PC-3 (cell line): ENCODE measurements around the gene FGGY. TPM values are rescaled to one million over a fixed set of nuclear protein-coding genes. Genes with fewer than 3 reads are reported as not detected.

ENCODE experiments used
- ATAC-seq: fragments of 200-7000 bp; cut with Tn5 transposase; 2 replicates; pipeline ENCODE4 v1.9.1; 2020; ENCODE audit warnings: mild to moderate bottlenecking, moderate library complexity
- BruUV-seq: library from RNA; stranded (reverse); fragments of 400-500 nt; replicated peaks from 2 replicates; lab custom pipeline; 2021; lab: Mats Ljungman, UMichigan
- CTCF ChIA-PET: fragments of 300-600 bp; sonication (Branson Sonifier 250); formaldehyde crosslinking; loops from one replicate; lab custom pipeline; 2022; ENCODE audit warnings: antibody characterized with exemption; lab: Charles Lee
- POLR2A ChIA-PET: fragments of 300-600 bp; sonication (Branson Sonifier 250); formaldehyde crosslinking; loops from one replicate; lab custom pipeline; 2022; ENCODE audit warnings: antibody characterized with exemption; ENCODE audit not compliant: unreplicated experiment; lab: Charles Lee
- DNase-seq: peaks from one replicate; pipeline ENCODE4 v3.0.0-alpha.2; 2015
- H2AFZ ChIP-seq: fragments of 300-600 bp; sonication (generic); 2 replicates; pipeline ENCODE4 v1.6.0; 2016; ENCODE audit warnings: antibody characterized with exemption, low read length
- H3F3A ChIP-seq: fragments of 300-600 bp; sonication (generic); one replicate; pipeline ENCODE4 v1.6.0; 2017; ENCODE audit warnings: antibody characterized with exemption, low read length, control low read depth, mild to moderate bottlenecking; ENCODE audit not compliant: unreplicated experiment
- H3K27ac ChIP-seq: fragments of 300-600 bp; sonication (generic); 2 replicates; pipeline ENCODE4 v1.5.1; 2016; ENCODE audit warnings: mild to moderate bottlenecking, low read length
- H3K27me3 ChIP-seq: fragments of 300-600 bp; sonication (generic); 2 replicates; pipeline ENCODE4 v1.6.1; 2016; ENCODE audit warnings: low read length, mixed read lengths
- H3K36me3 ChIP-seq: fragments of 300-600 bp; sonication (generic); 2 replicates; pipeline ENCODE4 v1.6.1; 2016; ENCODE audit warnings: low read depth, mixed run types, low read length, mixed read lengths
- H3K4me1 ChIP-seq: fragments of 300-600 bp; sonication (generic); 2 replicates; pipeline ENCODE4 v1.5.1; 2016; ENCODE audit warnings: low read length; ENCODE audit not compliant: insufficient read depth
- H3K4me2 ChIP-seq: fragments of 300-600 bp; sonication (generic); 2 replicates; pipeline ENCODE4 v1.6.0; 2016; ENCODE audit warnings: low read length
- H3K4me3 ChIP-seq: fragments of 300-600 bp; sonication (generic); 2 replicates; pipeline ENCODE4 v1.5.1; 2016; ENCODE audit warnings: mild to moderate bottlenecking, low read length, mixed read lengths
- H3K79me2 ChIP-seq: fragments of 300-600 bp; sonication (generic); 2 replicates; pipeline ENCODE4 v1.6.1; 2017; ENCODE audit warnings: low read length, mixed read lengths
- H3K9ac ChIP-seq: fragments of 300-600 bp; sonication (generic); 2 replicates; pipeline ENCODE4 v1.6.0; 2016; ENCODE audit warnings: mild to moderate bottlenecking, low read length
- H3K9me2 ChIP-seq: fragments of 300-600 bp; sonication (generic); replicated peaks from 2 replicates; pipeline ENCODE4 v1.6.1; 2016; ENCODE audit warnings: mixed run types, low read length, mixed read lengths
- H3K9me3 ChIP-seq: fragments of 300-600 bp; sonication (generic); 2 replicates; pipeline ENCODE4 v1.6.1; 2016; ENCODE audit warnings: low read length, mixed read lengths
- H4K20me1 ChIP-seq: fragments of 300-600 bp; sonication (generic); 2 replicates; pipeline ENCODE4 v1.6.1; 2016; ENCODE audit warnings: low read length, mixed read lengths
- EZH2 ChIP-seq: fragments of 300-600 bp; sonication (generic); IDR thresholded peaks from one replicate; pipeline ENCODE4 v1.6.1; 2017; ENCODE audit warnings: antibody characterized with exemption, mild to moderate bottlenecking, low read length; ENCODE audit not compliant: unreplicated experiment
- EZH2phosphoT487 ChIP-seq: fragments of 300-600 bp; sonication (generic); IDR thresholded peaks from 2 replicates; pipeline ENCODE4 v1.6.1; 2018; ENCODE audit warnings: mild to moderate bottlenecking, antibody characterized with exemption, low read length, borderline replicate concordance
- intact Hi-C: fragments of 100-400 bp; cut with micrococcal nuclease; formaldehyde crosslinking; loops from 2 replicates; pipeline ENCODE4 v1.9.0; 2023
- total RNA-seq: library from RNA; depleted of rRNA; stranded (reverse); fragments of >200 nt; gene quantifications from 2 replicates; pipeline ENCODE4 v1.2.3, GENCODE V29; 2014
- TF ChIP-seq, protein P1 (sequence below): fragments of 300-600 bp; sonication (generic); conservative IDR thresholded peaks from 2 replicates; pipeline ENCODE4 v1.5.1; 2017; ENCODE audit warnings: antibody characterized with exemption, low read depth, mild to moderate bottlenecking, low read length

The FGGY gene
- total RNA-seq, 1 experiment from 2014 or later = 7.4 TPM

- no peak for TF ChIP-seq EZH2
- TF ChIP-seq, protein P1, sequence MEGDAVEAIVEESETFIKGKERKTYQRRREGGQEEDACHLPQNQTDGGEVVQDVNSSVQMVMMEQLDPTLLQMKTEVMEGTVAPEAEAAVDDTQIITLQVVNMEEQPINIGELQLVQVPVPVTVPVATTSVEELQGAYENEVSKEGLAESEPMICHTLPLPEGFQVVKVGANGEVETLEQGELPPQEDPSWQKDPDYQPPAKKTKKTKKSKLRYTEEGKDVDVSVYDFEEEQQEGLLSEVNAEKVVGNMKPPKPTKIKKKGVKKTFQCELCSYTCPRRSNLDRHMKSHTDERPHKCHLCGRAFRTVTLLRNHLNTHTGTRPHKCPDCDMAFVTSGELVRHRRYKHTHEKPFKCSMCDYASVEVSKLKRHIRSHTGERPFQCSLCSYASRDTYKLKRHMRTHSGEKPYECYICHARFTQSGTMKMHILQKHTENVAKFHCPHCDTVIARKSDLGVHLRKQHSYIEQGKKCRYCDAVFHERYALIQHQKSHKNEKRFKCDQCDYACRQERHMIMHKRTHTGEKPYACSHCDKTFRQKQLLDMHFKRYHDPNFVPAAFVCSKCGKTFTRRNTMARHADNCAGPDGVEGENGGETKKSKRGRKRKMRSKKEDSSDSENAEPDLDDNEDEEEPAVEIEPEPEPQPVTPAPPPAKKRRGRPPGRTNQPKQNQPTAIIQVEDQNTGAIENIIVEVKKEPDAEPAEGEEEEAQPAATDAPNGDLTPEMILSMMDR = no peak
- no peak for TF ChIP-seq EZH2phosphoT487
Observed at GRCh38 chr1:59481881-59482505, 185.1 kb downstream of the FGGY start.

GRCh38 chr1:59482986-59483385, 186.1 kb downstream of the FGGY start:
- DNase-seq (no peak), ATAC-seq (no peak)
- Histone ChIP-seq H4K20me1 (no peaks in the 10 kb centered on the region), H3K4me3 (no peak overlapping the region), H3K9me2 (no peaks in the 10 kb centered on the region), H3K36me3 (no peaks in the 10 kb centered on the region), H3K9ac (no peak overlapping the region), H3K4me1 (peaks cover 57% of the 10 kb centered on the region), H3K9me3 (no peaks in the 10 kb centered on the region), H3K79me2 (no peaks in the 10 kb centered on the region), H3K27me3 (no peaks in the 10 kb centered on the region), H3K4me2 (no peak overlapping the region), H3K27ac (no peak overlapping the region), H3F3A (no peaks in the 10 kb centered on the region), H2AFZ (no peak overlapping the region)
- no TSS peak for BruUV-seq
- POLR2A ChIA-PET = interaction anchor here (0.6 kb wide), 1 partner anchor 16 kb away, joined by 3 read pairs; no protein-coding TSS in a partner anchor
- intact Hi-C loops = loop anchor here (2.0 to 5.0 kb wide), 4 partner anchors 16 to 696 kb away; no protein-coding TSS in a partner anchor
- CTCF ChIA-PET = no interaction called here
- TF ChIP-seq, protein P1 = no peak
- TF ChIP-seq EZH2phosphoT487 = no peak
- no peak for TF ChIP-seq EZH2

More at GRCh38 chr1:59481881-59482505, 185.1 kb downstream of the FGGY start:
- Histone ChIP-seq H3K9me2 (no peaks in the 10 kb centered on the region), H3F3A (no peaks in the 10 kb centered on the region), H2AFZ (no peak overlapping the region), H3K9me3 (no peaks in the 10 kb centered on the region), H3K4me1 (peaks cover 57% of the 10 kb centered on the region), H3K4me2 (peak overlapping the region; percentile 40), H3K27ac (peak overlapping the region; percentile 55), H3K4me3 (no peak overlapping the region), H3K79me2 (no peaks in the 10 kb centered on the region), H4K20me1 (no peaks in the 10 kb centered on the region), H3K9ac (no peak overlapping the region), H3K27me3 (no peaks in the 10 kb centered on the region), H3K36me3 (no peaks in the 10 kb centered on the region)
- intact Hi-C loops = loop anchor here (2.0 to 5.0 kb wide), 4 partner anchors 17 to 695 kb away; no protein-coding TSS in a partner anchor
- DNase-seq (peak; percentile 68), ATAC-seq (peak; percentile 61)
- CTCF ChIA-PET = no interaction called here
- POLR2A ChIA-PET = no interaction called here
- BruUV-seq = no TSS peak

DNA sequence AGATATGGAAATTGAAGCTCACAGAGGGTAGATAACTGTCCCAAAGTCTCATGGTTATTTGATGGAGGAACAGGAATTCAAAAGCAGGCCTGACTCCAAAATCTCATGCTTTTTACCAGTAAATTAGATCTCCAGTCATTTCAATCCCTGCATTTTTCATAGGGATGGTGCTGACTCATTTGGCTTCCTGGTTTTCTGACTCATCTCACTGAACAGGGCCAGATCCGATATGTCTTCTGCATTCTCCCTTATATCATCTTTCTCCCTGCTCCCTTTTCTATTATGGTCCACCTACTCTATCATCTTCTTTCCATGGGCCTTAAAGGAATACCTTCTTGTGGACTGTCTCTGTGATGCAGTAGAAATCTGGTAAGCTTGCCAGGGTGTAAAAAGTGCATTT, 187.2 kb downstream of the FGGY start:
- DNase-seq = peak; percentile 85
- CTCF ChIA-PET = no interaction called here
- H3K4me1 ChIP-seq = peaks cover 55% of the 10 kb centered on the region
- H3K9ac ChIP-seq = no peak overlapping the region
- H3K36me3 ChIP-seq = no peaks in the 10 kb centered on the region
- POLR2A ChIA-PET = no interaction called here
- ATAC-seq = peak; percentile 67
- no peaks in the 10 kb centered on the region for H4K20me1 ChIP-seq
- H3K27ac ChIP-seq = peak overlapping the region; percentile 55
- no TSS peak for BruUV-seq
- TF ChIP-seq EZH2 (no peak), EZH2phosphoT487 (no peak)
- TF ChIP-seq, protein P1 = no peak
- H3K27me3 ChIP-seq = no peaks in the 10 kb centered on the region
- no peaks in the 10 kb centered on the region for H3F3A ChIP-seq
- H3K9me2 ChIP-seq = no peaks in the 10 kb centered on the region
- intact Hi-C loops = loop anchor here (1.0 to 5.0 kb wide), 4 partner anchors 52 to 697 kb away; no protein-coding TSS in a partner anchor
- no peaks in the 10 kb centered on the region for H3K79me2 ChIP-seq
- no peaks in the 10 kb centered on the region for H3K9me3 ChIP-seq
- H3K4me2 ChIP-seq = no peak overlapping the region
- H3K4me3 ChIP-seq = no peak overlapping the region
- no peak overlapping the region for H2AFZ ChIP-seq
